Upper lobe of left lung (tissue), 4 donors: Measurements from ENCODE around the gene SRR.

Experiments used
- EP300 ChIP-seq, 4 donors: sonication (generic); formaldehyde crosslinking; IDR thresholded peaks; one replicate each; pipeline ENCODE4 v1.5.1; 2017; ENCODE audit warnings: antibody characterized with exemption in 4 of 4, control low read depth in 2 of 4
- POLR2A ChIP-seq, 4 donors: fragments of 450-650 bp; IDR thresholded peaks; one replicate each; pipeline ENCODE4 v1.5.1; 2016 to 2017; ENCODE audit warnings: antibody characterized with exemption in 4 of 4, mild to moderate bottlenecking in 2 of 4
- TF ChIP-seq, protein P1 (sequence below), 6 experiments: fragments of 450-650 bp in 4 of 6; fragments of 200-600 bp in 2 of 6; sonication (generic) in 2 of 6; IDR thresholded peaks; one replicate each; pipeline ENCODE4 v1.5.1; 2016 to 2019; ENCODE audit warnings: antibody characterized with exemption in 6 of 6

DNA sequence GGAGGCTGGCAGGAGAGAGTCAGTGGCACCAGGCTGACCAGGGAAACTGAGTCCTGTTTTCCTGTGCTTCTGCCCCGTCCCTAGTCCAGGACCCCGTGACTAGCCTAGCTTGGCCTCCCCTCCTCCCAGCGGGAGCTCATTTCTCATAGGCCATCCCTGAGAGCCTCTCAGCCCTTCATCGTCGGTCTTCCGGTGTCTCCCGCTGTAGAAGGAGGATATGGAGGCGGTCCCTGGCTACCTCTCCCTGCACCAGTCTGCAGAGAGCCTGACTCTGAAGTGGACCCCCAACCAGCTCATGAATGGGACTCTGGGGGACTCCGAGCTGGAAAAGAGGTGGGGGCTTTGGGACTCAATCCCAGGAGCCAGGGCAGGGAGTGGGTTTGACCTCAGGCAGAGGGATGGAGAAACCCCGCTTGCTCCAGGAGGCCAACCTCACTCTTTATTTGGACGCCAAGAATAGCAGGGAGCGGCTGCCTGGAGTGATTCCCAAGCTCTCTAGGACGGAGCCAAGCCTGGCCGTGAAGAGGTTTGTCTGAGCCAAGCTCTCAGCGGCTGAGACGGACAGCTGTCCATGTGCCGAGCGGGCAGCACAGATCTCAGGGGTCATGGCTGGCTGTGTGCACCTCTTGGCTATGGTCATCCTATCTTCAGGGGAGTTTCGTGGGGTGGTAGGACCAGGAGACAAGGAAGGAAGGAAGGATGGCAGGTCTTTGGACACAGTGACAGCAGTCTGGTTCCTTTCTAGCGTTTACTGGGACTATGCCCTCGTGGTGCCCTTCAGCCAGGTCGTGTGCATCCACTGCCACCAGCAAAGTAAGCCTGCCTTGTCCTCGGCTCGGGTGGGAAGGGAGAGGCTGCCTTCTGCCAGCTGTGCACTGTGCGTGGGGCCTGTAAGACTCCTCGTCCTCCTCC lies 60.4 kb downstream of the SRR start:
- TF ChIP-seq, protein P1, sequence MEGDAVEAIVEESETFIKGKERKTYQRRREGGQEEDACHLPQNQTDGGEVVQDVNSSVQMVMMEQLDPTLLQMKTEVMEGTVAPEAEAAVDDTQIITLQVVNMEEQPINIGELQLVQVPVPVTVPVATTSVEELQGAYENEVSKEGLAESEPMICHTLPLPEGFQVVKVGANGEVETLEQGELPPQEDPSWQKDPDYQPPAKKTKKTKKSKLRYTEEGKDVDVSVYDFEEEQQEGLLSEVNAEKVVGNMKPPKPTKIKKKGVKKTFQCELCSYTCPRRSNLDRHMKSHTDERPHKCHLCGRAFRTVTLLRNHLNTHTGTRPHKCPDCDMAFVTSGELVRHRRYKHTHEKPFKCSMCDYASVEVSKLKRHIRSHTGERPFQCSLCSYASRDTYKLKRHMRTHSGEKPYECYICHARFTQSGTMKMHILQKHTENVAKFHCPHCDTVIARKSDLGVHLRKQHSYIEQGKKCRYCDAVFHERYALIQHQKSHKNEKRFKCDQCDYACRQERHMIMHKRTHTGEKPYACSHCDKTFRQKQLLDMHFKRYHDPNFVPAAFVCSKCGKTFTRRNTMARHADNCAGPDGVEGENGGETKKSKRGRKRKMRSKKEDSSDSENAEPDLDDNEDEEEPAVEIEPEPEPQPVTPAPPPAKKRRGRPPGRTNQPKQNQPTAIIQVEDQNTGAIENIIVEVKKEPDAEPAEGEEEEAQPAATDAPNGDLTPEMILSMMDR (IDR thresholded peaks at IDR 0.05), result no peak
- TF ChIP-seq POLR2A (IDR thresholded peaks at IDR 0.05) (no peak), EP300 (IDR thresholded peaks at IDR 0.05) (no peak)
